IMR-90 (cell line): Measurements from ENCODE around the gene PAQR4. TPM values are rescaled to one million over a fixed set of nuclear protein-coding genes. Genes with fewer than 3 reads are reported as not detected.

Experiments used
- ATAC-seq: fragments of 200-7000 bp; cut with Tn5 transposase; 2 replicates; pipeline ENCODE4 v1.9.1; 2020; ENCODE audit warnings: low read depth, mild to moderate bottlenecking, moderate library complexity
- BruUV-seq: library from RNA; stranded (reverse); fragments of 400-500 nt; replicated peaks from 2 replicates; lab custom pipeline; 2021; lab: Mats Ljungman, UMichigan
- CTCF ChIA-PET: fragments of 300-600 bp; formaldehyde crosslinking; extraction: SDS; loops from one replicate; lab custom pipeline; 2021; ENCODE audit warnings: antibody characterized with exemption; lab: Yijun Ruan, JAX
- POLR2A ChIA-PET: fragments of 300-600 bp; sonication (Branson Sonifier 250); formaldehyde crosslinking; loops from one replicate; lab custom pipeline; 2022; ENCODE audit warnings: antibody characterized with exemption; ENCODE audit not compliant: unreplicated experiment; lab: Charles Lee
- DNase-seq: peaks from one replicate; pipeline ENCODE4 v3.0.0; 2013
- H2AFZ ChIP-seq: replicated peaks from 2 replicates; pipeline ENCODE3; 2013; ENCODE audit warnings: low read length, mild to moderate bottlenecking; ENCODE audit not compliant: poor library complexity
- H2AK5ac ChIP-seq: 2 replicates; pipeline ENCODE4 v1.6.1; 2013; ENCODE audit warnings: low read depth, low read length, inconsistent platforms
- H2AK9ac ChIP-seq: replicated peaks from 2 replicates; pipeline ENCODE3; 2013; ENCODE audit warnings: mild to moderate bottlenecking, low read depth, low read length, moderate library complexity; ENCODE audit not compliant: poor library complexity
- H2BK120ac ChIP-seq: 2 replicates; pipeline ENCODE4 v1.6.1; 2013; ENCODE audit warnings: low read depth, low read length, inconsistent platforms
- H2BK15ac ChIP-seq: 3 replicates; pipeline ENCODE4 v1.6.1; 2013; ENCODE audit warnings: low read depth, low read length, inconsistent platforms
- H2BK20ac ChIP-seq: 2 replicates; pipeline ENCODE4 v1.6.1; 2013; ENCODE audit warnings: low read depth, mild to moderate bottlenecking, inconsistent platforms, low read length, moderate library complexity
- H2BK5ac ChIP-seq: 2 replicates; pipeline ENCODE4 v1.6.1; 2013; ENCODE audit warnings: mild to moderate bottlenecking, low read depth, low read length, inconsistent platforms; ENCODE audit not compliant: poor library complexity, severe bottlenecking
- H3K14ac ChIP-seq: replicated peaks from 2 replicates; pipeline ENCODE4 v1.6.1; 2013; ENCODE audit warnings: low read depth, low read length, inconsistent platforms
- H3K18ac ChIP-seq: 2 replicates; pipeline ENCODE4 v1.6.1; 2013; ENCODE audit warnings: low read depth, low read length, control low read depth
- H3K23ac ChIP-seq: 2 replicates; pipeline ENCODE4 v1.6.1; 2013; ENCODE audit warnings: low read depth, low read length, inconsistent platforms
- H3K27ac ChIP-seq: 2 replicates; pipeline ENCODE4 v1.5.1; 2013; ENCODE audit warnings: mild to moderate bottlenecking, control low read depth, low read length; ENCODE audit not compliant: insufficient read depth
- H3K27me3 ChIP-seq: 2 replicates; pipeline ENCODE4 v1.6.1; 2013; ENCODE audit warnings: low read length; ENCODE audit not compliant: control insufficient read depth, insufficient read depth
- H3K36me3 ChIP-seq: 2 replicates; pipeline ENCODE4 v1.6.1; 2013; ENCODE audit warnings: low read length, mixed read lengths; ENCODE audit not compliant: control insufficient read depth, insufficient read depth
- H3K4ac ChIP-seq: 2 replicates; pipeline ENCODE4 v1.6.1; 2013; ENCODE audit warnings: low read depth, low read length, inconsistent platforms
- H3K4me1 ChIP-seq: 2 replicates; pipeline ENCODE4 v1.6.1; 2013; ENCODE audit warnings: low read length, mixed read lengths; ENCODE audit not compliant: control insufficient read depth, insufficient read depth
- H3K4me2 ChIP-seq: 2 replicates; pipeline ENCODE4 v1.6.1; 2013; ENCODE audit warnings: low read depth, mild to moderate bottlenecking, control low read depth, low read length, moderate library complexity
- H3K4me3 ChIP-seq: 2 replicates; pipeline ENCODE4 v1.5.1; 2013; ENCODE audit warnings: low read depth, mild to moderate bottlenecking, control low read depth, low read length, moderate library complexity; ENCODE audit not compliant: insufficient read depth
- H3K56ac ChIP-seq: 2 replicates; pipeline ENCODE4 v1.6.1; 2013; ENCODE audit warnings: low read length, inconsistent platforms; ENCODE audit not compliant: insufficient read depth; ENCODE audit errors: extremely low read depth
- H3K79me1 ChIP-seq, 2 experiments: 2 replicates each; pipeline ENCODE4 v1.6.1; 2013; ENCODE audit warnings: low read length in 2 of 2, inconsistent platforms in 1 of 2, low read depth in 1 of 2
- H3K9ac ChIP-seq: 2 replicates; pipeline ENCODE4 v1.6.1; 2013; ENCODE audit warnings: low read depth, low read length, control low read depth
- H3K9me1 ChIP-seq: 2 replicates; pipeline ENCODE4 v1.6.1; 2013; ENCODE audit warnings: low read length, inconsistent platforms; ENCODE audit not compliant: insufficient read depth
- H3K9me3 ChIP-seq: 2 replicates; pipeline ENCODE4 v1.6.1; 2013; ENCODE audit warnings: low read length; ENCODE audit not compliant: control insufficient read depth, insufficient read depth
- H4K20me1 ChIP-seq: 2 replicates; pipeline ENCODE4 v1.6.1; 2013; ENCODE audit warnings: low read length, inconsistent platforms; ENCODE audit not compliant: insufficient read depth
- H4K5ac ChIP-seq: 2 replicates; pipeline ENCODE4 v1.6.1; 2013; ENCODE audit warnings: mild to moderate bottlenecking, low read depth, low read length, control low read depth
- H4K8ac ChIP-seq, 2 experiments: 2 replicates each; pipeline ENCODE4 v1.6.1; 2013; ENCODE audit warnings: low read depth in 2 of 2, low read length in 2 of 2, control low read depth in 1 of 2, inconsistent platforms in 1 of 2
- H4K91ac ChIP-seq: 2 replicates; pipeline ENCODE4 v1.6.1; 2013; ENCODE audit warnings: low read depth, low read length, inconsistent platforms; ENCODE audit not compliant: insufficient read depth
- BHLHE40 ChIP-seq: fragments of 150-350 bp; IDR thresholded peaks from 2 replicates; pipeline ENCODE4 v1.6.1; 2016; ENCODE audit warnings: mild to moderate bottlenecking, low read depth, low read length
- CEBPB ChIP-seq: IDR thresholded peaks from 2 replicates; pipeline ENCODE4 v1.6.1; 2012; ENCODE audit warnings: low read depth, low read length, improper control_type of control experiment
- CHD1 ChIP-seq: IDR thresholded peaks from 2 replicates; pipeline ENCODE4 v1.6.1; 2012; ENCODE audit warnings: low read depth, low read length, improper control_type of control experiment
- FOS ChIP-seq: fragments of 150-350 bp; IDR thresholded peaks from 2 replicates; pipeline ENCODE4 v1.6.1; 2016; ENCODE audit warnings: low read depth, low read length
- MAFK ChIP-seq: IDR thresholded peaks from 2 replicates; pipeline ENCODE4 v1.6.1; 2012; ENCODE audit warnings: low read depth, low read length, improper control_type of control experiment
- MAZ ChIP-seq: IDR thresholded peaks from 2 replicates; pipeline ENCODE4 v1.6.1; 2012; ENCODE audit warnings: low read depth, mild to moderate bottlenecking, low read length, improper control_type of control experiment, moderate library complexity, borderline replicate concordance
- MXI1 ChIP-seq: IDR thresholded peaks from 2 replicates; pipeline ENCODE4 v1.6.1; 2012; ENCODE audit warnings: low read depth, mild to moderate bottlenecking, low read length, moderate library complexity, borderline replicate concordance
- NFE2L2 ChIP-seq: fragments of 150-350 bp; IDR thresholded peaks from 2 replicates; pipeline ENCODE4 v1.6.1; 2016; ENCODE audit warnings: low read depth, mild to moderate bottlenecking, low read length
- POLR2A ChIP-seq: IDR thresholded peaks from 2 replicates; pipeline ENCODE4 v1.6.1; 2012; ENCODE audit warnings: mild to moderate bottlenecking, low read depth, low read length
- RAD21 ChIP-seq: IDR thresholded peaks from 2 replicates; pipeline ENCODE4 v1.6.1; 2012; ENCODE audit warnings: low read length, improper control_type of control experiment
- RCOR1 ChIP-seq: IDR thresholded peaks from 2 replicates; pipeline ENCODE4 v1.6.1; 2012; ENCODE audit warnings: mild to moderate bottlenecking, low read length, improper control_type of control experiment; ENCODE audit not compliant: insufficient replicate concordance
- RFX5 ChIP-seq: IDR thresholded peaks from 2 replicates; pipeline ENCODE4 v1.8.0; 2012; ENCODE audit warnings: low read depth, mild to moderate bottlenecking, low read length, moderate library complexity
- SMC3 ChIP-seq: fragments of 150-350 bp; IDR thresholded peaks from 2 replicates; pipeline ENCODE4 v1.6.1; 2016; ENCODE audit warnings: low read depth, mild to moderate bottlenecking, antibody characterized with exemption, low read length, moderate library complexity
- WGBS, 2 experiments: methylation state at CpG; one replicate each; pipeline versions ENCODE4 v1.1.5 to v1.1.7; 2013; ENCODE audit warnings: missing lambda C conversion rate in 2 of 2; ENCODE audit not compliant: insufficient read length in 1 of 2; ENCODE audit errors: extremely low coverage in 2 of 2; 5-methylcytosine and 5-hydroxymethylcytosine counted together
- dilution Hi-C: fragments of 300-500 bp; cut with HindIII; formaldehyde crosslinking; loops from one replicate; pipeline ENCODE4 v1.14.3; 2018; ENCODE audit warnings: low sequenced_read_pairs; ENCODE audit not compliant: unreplicated experiment
- in situ Hi-C: fragments of 300-500 bp; cut with MboI; formaldehyde crosslinking; loops from 3 replicates; pipeline ENCODE4 v1.14.3; 2019; ENCODE audit warnings: low sequenced_read_pairs, inconsistent platforms, mixed read lengths
- intact Hi-C: fragments of 100-400 bp; cut with micrococcal nuclease; formaldehyde crosslinking; loops from 2 replicates; pipeline ENCODE4 v1.10.0; 2022
- polyA plus RNA-seq, 3 experiments: library from polyadenylated mRNA; depleted of rRNA; stranded (reverse); fragments of >200 nt; gene quantifications; 2 replicates each; pipeline ENCODE4 v1.2.3, GENCODE V29; 2012; ENCODE audit warnings: low replicate concordance in 1 of 3
- total RNA-seq: library from RNA; depleted of rRNA; stranded (reverse); fragments of >200 nt; gene quantifications from 2 replicates; pipeline ENCODE4 v1.2.3, GENCODE V29; 2012
- TF ChIP-seq, protein P1 (sequence below): fragments of 150-350 bp; IDR thresholded peaks from 2 replicates; pipeline ENCODE4 v1.6.1; 2016; ENCODE audit warnings: low read depth, mild to moderate bottlenecking, low read length, moderate library complexity, borderline replicate concordance
- TF ChIP-seq, protein P2 (sequence below): fragments of 150-350 bp; IDR thresholded peaks from 2 replicates; pipeline ENCODE4 v1.6.1; 2017; ENCODE audit warnings: mild to moderate bottlenecking, antibody characterized with exemption, low read length, low read depth
- TF ChIP-seq, protein P3 (sequence below): conservative IDR thresholded peaks from 2 replicates; pipeline ENCODE4 v1.5.1; 2012; ENCODE audit warnings: mild to moderate bottlenecking, low read depth, low read length, improper control_type of control experiment

The PAQR4 gene
- total and polyA plus RNA-seq, 2 of the 4 experiments (the other 2 are of a cell fraction): 2.2 to 10.0 TPM

DNA sequence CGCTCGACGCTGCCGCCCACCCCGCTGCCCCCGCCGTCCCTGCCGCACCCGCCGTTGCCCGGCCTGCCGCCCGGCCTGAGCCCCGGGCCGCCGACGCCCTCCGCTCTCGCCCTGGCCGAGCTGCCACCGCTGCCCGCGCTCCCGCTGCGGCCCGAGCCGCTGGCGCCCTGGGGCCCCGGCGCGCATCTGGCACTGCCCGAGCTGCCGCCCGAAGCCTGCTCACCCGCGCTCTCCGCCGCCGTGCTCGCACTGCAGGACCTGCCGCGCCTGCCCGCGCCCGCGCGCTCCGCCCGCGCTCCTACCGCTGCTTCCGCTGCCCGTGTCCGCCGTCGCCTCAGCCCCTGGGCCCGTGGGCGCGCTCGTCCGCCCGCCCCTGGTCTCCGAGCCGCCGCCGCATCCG is 35.2 kb downstream of the PAQR4 start:
- H4K91ac ChIP-seq: no peak overlapping the region
- H2AK5ac ChIP-seq: no peak overlapping the region
- H3K14ac ChIP-seq: no peak overlapping the region
- H2AK9ac ChIP-seq: no peak overlapping the region
- no peak for DNase-seq
- H3K23ac ChIP-seq: no peak overlapping the region
- ChIA-PET CTCF (interaction anchor here (0.6 to 1.3 kb wide), 8 partner anchors 8 to 94 kb away, joined by 3 to 12 read pairs (median 4); no protein-coding TSS in a partner anchor), POLR2A (no interaction called here)
- no peak overlapping the region for H3K4me2 ChIP-seq
- peak; percentile 36 for ATAC-seq
- H3K9me1 ChIP-seq: no peaks in the 10 kb centered on the region
- intact Hi-C loops (no loop called here), dilution Hi-C loops (no loop called here), in situ Hi-C loops (no loop called here)
- H3K36me3 ChIP-seq: no peaks in the 10 kb centered on the region
- H3K56ac ChIP-seq: no peak overlapping the region
- peak overlapping the region; percentile 77 for H2AFZ ChIP-seq
- no peaks in the 10 kb centered on the region for H3K9me3 ChIP-seq
- no peak overlapping the region for H3K9ac ChIP-seq
- H3K4me1 ChIP-seq: no peaks in the 10 kb centered on the region
- H3K27me3 ChIP-seq: peaks cover 36% of the 10 kb centered on the region
- no TSS peak for BruUV-seq
- no peak overlapping the region for H3K27ac ChIP-seq
- H4K8ac ChIP-seq: no peak overlapping the region
- H3K18ac ChIP-seq: no peak overlapping the region
- no peaks in the 10 kb centered on the region for H4K20me1 ChIP-seq
- no peaks in the 10 kb centered on the region for H3K79me1 ChIP-seq
- no peak overlapping the region for H2BK15ac ChIP-seq
- no peak overlapping the region for H4K5ac ChIP-seq
- WGBS, 2 experiments: 1% methylated on average over 34 of the region's 67 CpGs; no CpG with 5 or more reads in 1 of the 2 experiments
- H3K4ac ChIP-seq: no peak overlapping the region
- no peak overlapping the region for H2BK5ac ChIP-seq
- H2BK120ac ChIP-seq: no peak overlapping the region
- H3K4me3 ChIP-seq: peak overlapping the region; percentile 19; the same call in 1 of the 2 replicates
- H2BK20ac ChIP-seq: no peak overlapping the region
- TF ChIP-seq MXI1: no peak
- no peak for TF ChIP-seq CEBPB
- TF ChIP-seq MAZ: no peak
- TF ChIP-seq SMC3: no peak
- TF ChIP-seq RFX5: no peak
- TF ChIP-seq, protein P1, sequence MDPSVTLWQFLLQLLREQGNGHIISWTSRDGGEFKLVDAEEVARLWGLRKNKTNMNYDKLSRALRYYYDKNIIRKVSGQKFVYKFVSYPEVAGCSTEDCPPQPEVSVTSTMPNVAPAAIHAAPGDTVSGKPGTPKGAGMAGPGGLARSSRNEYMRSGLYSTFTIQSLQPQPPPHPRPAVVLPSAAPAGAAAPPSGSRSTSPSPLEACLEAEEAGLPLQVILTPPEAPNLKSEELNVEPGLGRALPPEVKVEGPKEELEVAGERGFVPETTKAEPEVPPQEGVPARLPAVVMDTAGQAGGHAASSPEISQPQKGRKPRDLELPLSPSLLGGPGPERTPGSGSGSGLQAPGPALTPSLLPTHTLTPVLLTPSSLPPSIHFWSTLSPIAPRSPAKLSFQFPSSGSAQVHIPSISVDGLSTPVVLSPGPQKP: no peak
- TF ChIP-seq, protein P2, sequence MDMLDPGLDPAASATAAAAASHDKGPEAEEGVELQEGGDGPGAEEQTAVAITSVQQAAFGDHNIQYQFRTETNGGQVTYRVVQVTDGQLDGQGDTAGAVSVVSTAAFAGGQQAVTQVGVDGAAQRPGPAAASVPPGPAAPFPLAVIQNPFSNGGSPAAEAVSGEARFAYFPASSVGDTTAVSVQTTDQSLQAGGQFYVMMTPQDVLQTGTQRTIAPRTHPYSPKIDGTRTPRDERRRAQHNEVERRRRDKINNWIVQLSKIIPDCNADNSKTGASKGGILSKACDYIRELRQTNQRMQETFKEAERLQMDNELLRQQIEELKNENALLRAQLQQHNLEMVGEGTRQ: no peak
- TF ChIP-seq RCOR1: no peak
- TF ChIP-seq BHLHE40: no peak
- no peak for TF ChIP-seq NFE2L2
- TF ChIP-seq, protein P3, sequence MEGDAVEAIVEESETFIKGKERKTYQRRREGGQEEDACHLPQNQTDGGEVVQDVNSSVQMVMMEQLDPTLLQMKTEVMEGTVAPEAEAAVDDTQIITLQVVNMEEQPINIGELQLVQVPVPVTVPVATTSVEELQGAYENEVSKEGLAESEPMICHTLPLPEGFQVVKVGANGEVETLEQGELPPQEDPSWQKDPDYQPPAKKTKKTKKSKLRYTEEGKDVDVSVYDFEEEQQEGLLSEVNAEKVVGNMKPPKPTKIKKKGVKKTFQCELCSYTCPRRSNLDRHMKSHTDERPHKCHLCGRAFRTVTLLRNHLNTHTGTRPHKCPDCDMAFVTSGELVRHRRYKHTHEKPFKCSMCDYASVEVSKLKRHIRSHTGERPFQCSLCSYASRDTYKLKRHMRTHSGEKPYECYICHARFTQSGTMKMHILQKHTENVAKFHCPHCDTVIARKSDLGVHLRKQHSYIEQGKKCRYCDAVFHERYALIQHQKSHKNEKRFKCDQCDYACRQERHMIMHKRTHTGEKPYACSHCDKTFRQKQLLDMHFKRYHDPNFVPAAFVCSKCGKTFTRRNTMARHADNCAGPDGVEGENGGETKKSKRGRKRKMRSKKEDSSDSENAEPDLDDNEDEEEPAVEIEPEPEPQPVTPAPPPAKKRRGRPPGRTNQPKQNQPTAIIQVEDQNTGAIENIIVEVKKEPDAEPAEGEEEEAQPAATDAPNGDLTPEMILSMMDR: no peak
- no peak for TF ChIP-seq FOS
- TF ChIP-seq POLR2A: no peak
- TF ChIP-seq RAD21: no peak
- TF ChIP-seq CHD1: no peak
- no peak for TF ChIP-seq MAFK
